ENCODE data around the gene CDH23.

CDH23 gene

GRCh38 chr10:71761541-71762113, 364.9 kb downstream of the CDH23 start:
- Histone ChIP-seq H3K4me2 (ENCODE audit: low read depth, low read length) (no peak overlapping the region), H3K4me3 (ENCODE audit: low read length) (no peak overlapping the region), H4K20me1 (ENCODE audit: insufficient read depth, low read length) (no peaks in the 10 kb centered on the region), H3K4me1 (ENCODE audit: low read length) (no peaks in the 10 kb centered on the region), H2AFZ (ENCODE audit: low read length) (no peak overlapping the region), H3K27me3 (replicated peaks; ENCODE audit: insufficient read depth, low read length) (no peaks in the 10 kb centered on the region), H3F3A (ENCODE audit: insufficient read depth, low read length) (no peaks in the 10 kb centered on the region), H3K9me3 (replicated peaks; ENCODE audit: insufficient read depth, low read length) (no peaks in the 10 kb centered on the region), H3K9me2 (replicated peaks; ENCODE audit: insufficient read depth, low read length) (no peaks in the 10 kb centered on the region), H3K27ac (ENCODE audit: low read length) (no peak overlapping the region), H3K79me2 (ENCODE audit: low read length) (no peaks in the 10 kb centered on the region), H3K9ac (ENCODE audit: low read length) (no peak overlapping the region), H3K36me3 (replicated peaks; ENCODE audit: insufficient read depth, low read length) (no peaks in the 10 kb centered on the region)
- no peak for DNase-seq
- TF ChIP-seq EZH2 (optimal IDR thresholded peaks at IDR 0.05; ENCODE audit: low read depth, low read length) = no peak
- TF ChIP-seq EZH2phosphoT487 (IDR thresholded peaks at IDR 0.05; ENCODE audit: low read length) = no peak
- 0 out of 2 replicates have a peak, but pooled peaks have one; percentile 3 for TF ChIP-seq CTCF (IDR thresholded peaks at IDR 0.05; ENCODE audit: low read length)

DNA sequence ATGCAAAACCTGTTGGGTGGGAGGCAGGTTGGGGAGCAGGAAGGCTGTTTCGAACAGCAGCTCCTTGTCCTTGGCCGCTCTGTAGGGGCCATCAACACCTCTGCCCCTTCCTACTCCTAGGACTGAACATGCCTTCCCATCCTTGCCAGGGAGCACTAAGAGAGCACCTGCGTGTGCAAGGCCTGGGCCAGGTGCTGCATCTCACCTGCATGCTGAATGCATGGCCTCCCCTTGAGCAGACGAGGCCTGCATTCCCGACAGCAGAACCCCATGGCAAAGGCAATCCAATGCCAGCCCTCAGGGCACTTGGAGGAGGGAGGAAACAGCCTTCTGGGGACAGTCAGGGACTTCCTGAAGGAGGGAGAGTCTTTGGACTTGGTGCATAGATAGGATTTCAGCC, 365.6 kb downstream of the CDH23 start:
- Histone ChIP-seq H3K4me1 (ENCODE audit: low read length) (no peaks in the 10 kb centered on the region), H2AFZ (ENCODE audit: low read length) (no peak overlapping the region), H3K27ac (ENCODE audit: low read length) (no peak overlapping the region), H3F3A (ENCODE audit: insufficient read depth, low read length) (no peaks in the 10 kb centered on the region), H3K9ac (ENCODE audit: low read length) (no peak overlapping the region), H3K27me3 (replicated peaks; ENCODE audit: insufficient read depth, low read length) (no peaks in the 10 kb centered on the region), H3K9me2 (replicated peaks; ENCODE audit: insufficient read depth, low read length) (no peaks in the 10 kb centered on the region), H3K4me3 (ENCODE audit: low read length) (no peak overlapping the region), H3K9me3 (replicated peaks; ENCODE audit: insufficient read depth, low read length) (no peaks in the 10 kb centered on the region), H3K36me3 (replicated peaks; ENCODE audit: insufficient read depth, low read length) (no peaks in the 10 kb centered on the region), H4K20me1 (ENCODE audit: insufficient read depth, low read length) (no peaks in the 10 kb centered on the region), H3K4me2 (ENCODE audit: low read depth, low read length) (no peak overlapping the region), H3K79me2 (ENCODE audit: low read length) (no peaks in the 10 kb centered on the region)
- TF ChIP-seq EZH2 (optimal IDR thresholded peaks at IDR 0.05; ENCODE audit: low read depth, low read length) (no peak), CTCF (IDR thresholded peaks at IDR 0.05; ENCODE audit: low read length) (no peak), EZH2phosphoT487 (IDR thresholded peaks at IDR 0.05; ENCODE audit: low read length) (no peak)
- no peak for DNase-seq

DNA sequence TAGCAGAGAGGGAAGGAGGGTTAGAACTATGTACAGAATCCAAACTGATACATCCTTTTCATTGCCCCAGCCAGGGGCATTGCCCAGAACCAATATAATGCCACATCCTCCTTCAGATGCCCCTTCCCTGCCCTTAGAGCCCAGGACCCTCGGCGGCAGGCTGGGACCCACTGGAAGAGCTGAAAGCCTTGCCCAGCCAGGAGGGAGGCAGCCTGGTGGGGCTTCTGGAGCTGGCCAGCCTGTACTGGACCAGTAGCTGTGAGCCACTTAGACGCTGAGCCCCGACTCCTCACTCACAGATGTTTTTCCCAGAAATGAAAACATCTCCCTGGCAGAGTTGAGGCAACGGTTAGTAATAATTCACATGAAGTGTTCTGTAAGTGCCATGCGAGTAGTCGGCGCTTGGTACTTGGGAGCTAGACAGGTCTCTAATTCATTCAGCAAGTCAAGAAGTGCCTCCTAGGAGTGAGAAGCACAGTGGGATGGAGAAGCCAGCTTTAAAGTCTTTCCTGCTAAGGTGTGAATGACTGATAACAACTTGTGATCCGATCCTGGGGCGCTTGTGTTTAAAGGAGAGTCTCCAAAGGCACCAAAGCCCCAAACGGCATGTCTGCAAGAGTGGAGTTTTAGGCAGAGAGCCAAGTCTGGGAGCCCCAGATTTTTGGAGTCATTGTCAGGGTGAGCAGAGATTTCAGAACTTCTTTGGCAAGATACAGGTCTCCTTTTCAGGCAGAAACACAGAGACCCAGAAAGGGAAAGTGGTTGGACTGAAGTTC, 366.8 kb downstream of the CDH23 start:
- H3K27ac ChIP-seq (ENCODE audit: low read length) = no peak overlapping the region
- DNase-seq = no peak

More for the DNA sequence above, 366.8 kb downstream of the CDH23 start:
- no peak overlapping the region for H3K4me3 ChIP-seq (ENCODE audit: low read length)
- H3K27me3 ChIP-seq (replicated peaks; ENCODE audit: insufficient read depth, low read length) = no peaks in the 10 kb centered on the region
- no peaks in the 10 kb centered on the region; the same call in 1 of the 2 replicates for H3K4me1 ChIP-seq (ENCODE audit: low read length)
- no peak overlapping the region for H2AFZ ChIP-seq (ENCODE audit: low read length)
- no peaks in the 10 kb centered on the region for H3K9me3 ChIP-seq (replicated peaks; ENCODE audit: insufficient read depth, low read length)
- no peaks in the 10 kb centered on the region for H3K36me3 ChIP-seq (replicated peaks; ENCODE audit: insufficient read depth, low read length)
- H3K9ac ChIP-seq (ENCODE audit: low read length) = no peak overlapping the region
- H3F3A ChIP-seq (ENCODE audit: insufficient read depth, low read length) = no peaks in the 10 kb centered on the region
- H4K20me1 ChIP-seq (ENCODE audit: insufficient read depth, low read length) = no peaks in the 10 kb centered on the region
- TF ChIP-seq CTCF (IDR thresholded peaks at IDR 0.05; ENCODE audit: low read length) = no peak
- TF ChIP-seq EZH2phosphoT487 (IDR thresholded peaks at IDR 0.05; ENCODE audit: low read length) = no peak
- TF ChIP-seq EZH2 (optimal IDR thresholded peaks at IDR 0.05; ENCODE audit: low read depth, low read length) = no peak
- no peaks in the 10 kb centered on the region for H3K9me2 ChIP-seq (replicated peaks; ENCODE audit: insufficient read depth, low read length)
- no peak overlapping the region for H3K4me2 ChIP-seq (ENCODE audit: low read depth, low read length)
- no peaks in the 10 kb centered on the region; the same call in 1 of the 2 replicates for H3K79me2 ChIP-seq (ENCODE audit: low read length)

All from MM.1S (cell line).